ENCODE results near the gene GPR35.
"Not testable (repeated sequence)": the region's sequence is repeated elsewhere in the genome, so short reads cannot be mapped to it uniquely, and the experiment has no call there.

The GPR35 gene

GRCh38 chr2:240642061-240642805 lies 17.0 kb downstream of the GPR35 start:
- FAIRE-seq, result no peak

DNA sequence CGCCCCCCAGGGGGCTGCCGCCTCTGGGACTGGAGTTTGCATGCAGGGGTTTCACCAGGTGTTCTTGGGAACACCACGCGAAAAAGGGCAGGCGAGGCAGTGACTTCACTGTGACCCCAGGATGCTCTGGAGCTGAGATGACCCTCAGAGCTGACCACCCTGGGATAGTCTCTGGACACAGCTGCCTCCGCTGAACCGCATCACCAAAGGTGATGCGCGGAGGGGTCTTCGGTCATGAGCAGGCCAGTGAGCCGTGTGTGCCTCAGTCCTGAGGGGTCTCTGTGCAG lies 17.5 kb downstream of the GPR35 start:
- FAIRE-seq, result no peak

DNA sequence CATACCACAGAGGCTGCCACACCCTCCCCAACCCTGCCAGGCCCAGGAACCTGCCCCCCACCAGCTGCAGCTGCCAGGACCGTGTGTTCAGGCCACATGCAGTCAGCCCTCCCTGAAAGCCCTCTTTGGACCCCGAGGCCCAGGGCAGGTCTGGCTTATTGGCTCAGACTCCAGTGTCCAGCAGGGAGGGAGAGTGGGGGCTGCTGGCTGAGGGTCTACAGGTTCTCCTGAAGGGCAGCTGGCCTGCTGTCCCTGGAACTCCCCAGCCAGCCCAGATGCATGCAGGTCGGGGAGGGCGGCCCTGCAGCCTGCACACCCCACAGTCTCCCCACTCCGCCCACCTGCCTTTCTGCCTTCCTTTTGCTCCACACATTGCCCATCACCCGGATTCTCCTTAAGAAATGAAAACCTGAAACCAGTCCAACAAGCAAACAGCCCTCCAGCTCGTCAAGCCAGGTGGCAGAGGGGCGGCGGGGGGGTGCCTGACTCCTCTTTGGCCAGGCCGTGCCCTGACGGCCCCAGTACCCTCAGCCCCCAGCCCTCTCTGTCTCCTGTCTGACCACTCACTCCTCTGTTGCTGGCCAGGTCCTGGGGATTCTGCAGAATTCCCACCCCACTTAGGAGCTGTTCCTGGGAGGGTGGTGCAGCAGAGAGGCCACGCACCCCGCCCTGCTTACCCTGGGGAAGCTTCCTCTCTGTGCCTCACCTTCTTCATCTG lies 18.0 kb downstream of the GPR35 start:
- no peak for FAIRE-seq

- no peak for FAIRE-seq
Observed at GRCh38 chr2:240643811-240644150, 18.5 kb downstream of the GPR35 start.

GRCh38 chr2:240644171-240644651 lies 18.9 kb downstream of the GPR35 start:
- FAIRE-seq, result no peak

- no peak for FAIRE-seq
Observed at GRCh38 chr2:240644859-240645301, 19.6 kb downstream of the GPR35 start.

- FAIRE-seq, result no peak
Observed at GRCh38 chr2:240645346-240645745, 20.1 kb downstream of the GPR35 start.

GRCh38 chr2:240645801-240646175 lies 20.5 kb downstream of the GPR35 start:
- no peak for FAIRE-seq

GRCh38 chr2:240646176-240646899 lies 21.1 kb downstream of the GPR35 start:
- no peak for FAIRE-seq

GRCh38 chr2:240646900-240647502 lies 21.7 kb downstream of the GPR35 start:
- FAIRE-seq, result no peak

DNA sequence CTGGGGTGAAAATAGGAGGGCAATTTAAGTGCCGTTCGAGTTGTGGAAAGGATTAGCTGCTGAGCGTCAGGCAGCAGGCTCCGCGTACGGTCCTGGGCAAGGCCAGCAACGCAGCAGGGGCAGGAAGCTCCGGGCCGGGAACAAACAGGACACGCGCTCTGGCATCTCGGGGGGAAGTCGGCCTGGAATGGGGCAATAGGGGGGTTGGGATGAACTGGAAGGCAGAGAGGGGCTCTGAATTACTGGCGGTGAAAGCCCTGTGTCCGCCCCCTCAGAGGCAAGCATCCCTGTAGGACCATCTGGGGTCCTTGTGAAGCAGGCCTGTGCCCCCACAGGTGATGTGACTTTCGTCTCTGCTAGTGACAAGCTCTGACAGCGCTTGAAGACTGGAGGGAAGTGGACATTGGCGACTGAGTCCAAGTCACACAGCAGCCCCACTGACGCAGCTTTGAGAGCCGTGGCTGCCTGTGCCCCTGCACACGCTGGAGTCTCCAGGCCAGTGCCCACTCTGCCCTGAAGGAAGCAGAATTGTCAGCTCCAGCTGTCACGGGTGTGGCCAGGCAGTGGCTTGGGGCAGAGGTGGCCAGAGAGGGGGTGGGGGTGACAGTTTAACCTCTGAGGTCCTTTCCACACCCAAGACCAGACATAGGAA lies 22.3 kb downstream of the GPR35 start:
- FAIRE-seq, result no peak

DNA sequence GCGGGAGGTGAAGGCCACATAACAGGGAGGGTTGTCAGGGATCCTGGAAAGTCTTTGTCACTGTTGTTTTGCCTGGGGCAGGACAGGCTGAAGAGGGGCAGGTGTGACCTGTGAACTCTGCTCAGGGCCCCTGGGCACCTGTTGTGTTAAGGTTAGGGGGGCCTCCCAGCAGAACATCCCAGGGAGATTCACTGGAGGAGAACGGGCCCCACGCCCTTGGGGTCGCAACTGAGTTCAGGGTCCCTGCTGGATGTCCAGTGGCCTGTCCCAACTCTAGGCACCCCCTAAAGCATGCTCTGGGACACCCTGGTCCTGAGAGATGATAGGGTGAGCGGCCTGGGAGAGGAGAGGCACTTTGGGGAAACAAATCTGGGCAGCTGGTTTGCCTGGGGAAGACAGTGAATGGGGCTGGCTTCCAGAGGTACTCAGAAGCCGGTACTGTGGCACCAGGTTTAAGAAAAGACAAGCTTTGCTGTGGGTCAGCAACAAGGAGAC lies 22.9 kb downstream of the GPR35 start:
- no peak for FAIRE-seq

DNA sequence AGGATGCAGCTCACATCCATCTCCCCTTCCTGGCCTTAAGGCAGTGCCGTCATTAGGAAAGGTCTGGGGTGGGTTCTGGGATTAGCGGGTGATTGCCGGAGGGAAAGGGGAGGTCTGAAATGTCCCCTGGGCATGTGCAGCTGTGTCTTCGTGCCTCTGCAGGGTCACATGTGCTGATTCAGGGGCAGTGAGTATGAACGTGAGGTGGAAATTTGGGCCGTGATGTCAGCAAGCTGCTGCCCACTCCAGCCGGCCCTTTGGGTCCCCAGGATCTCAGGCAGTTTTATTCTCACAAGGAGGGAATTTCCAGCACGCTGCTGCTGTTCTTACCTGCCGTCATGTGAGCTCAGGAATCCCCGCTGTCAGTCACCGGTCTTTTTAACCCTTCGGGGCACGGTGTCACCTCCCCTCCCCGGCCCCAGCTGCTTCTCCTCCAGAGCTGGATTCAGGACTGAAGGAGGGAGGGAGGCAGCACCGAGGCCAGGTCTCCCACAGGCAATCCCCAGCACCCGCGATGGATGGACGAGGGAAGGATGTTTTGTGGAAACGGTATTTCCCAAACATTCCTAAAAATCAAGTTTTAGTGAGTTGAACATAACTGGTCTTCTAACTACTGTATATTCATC lies 23.5 kb downstream of the GPR35 start:
- no peak for FAIRE-seq

DNA sequence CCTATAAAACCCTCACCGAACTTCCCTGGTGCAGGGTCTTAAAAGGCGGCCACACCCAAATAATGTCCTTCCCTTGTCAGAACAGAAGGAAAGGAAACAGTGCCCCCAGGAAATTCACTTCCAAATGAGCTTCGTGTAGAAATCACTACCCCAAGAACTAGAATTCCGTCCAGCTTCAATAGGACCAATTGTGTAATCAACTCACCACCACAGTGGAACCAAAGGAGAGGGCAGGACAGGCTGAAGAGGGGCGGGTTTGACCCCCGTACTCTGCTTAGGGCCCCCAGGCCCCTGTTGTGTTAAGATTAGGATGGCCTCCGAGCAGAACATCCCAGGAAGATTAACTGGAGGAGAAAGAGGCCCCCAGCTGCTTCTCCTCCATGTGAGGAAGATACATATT lies 24.1 kb downstream of the GPR35 start:
- no peak for FAIRE-seq

DNA sequence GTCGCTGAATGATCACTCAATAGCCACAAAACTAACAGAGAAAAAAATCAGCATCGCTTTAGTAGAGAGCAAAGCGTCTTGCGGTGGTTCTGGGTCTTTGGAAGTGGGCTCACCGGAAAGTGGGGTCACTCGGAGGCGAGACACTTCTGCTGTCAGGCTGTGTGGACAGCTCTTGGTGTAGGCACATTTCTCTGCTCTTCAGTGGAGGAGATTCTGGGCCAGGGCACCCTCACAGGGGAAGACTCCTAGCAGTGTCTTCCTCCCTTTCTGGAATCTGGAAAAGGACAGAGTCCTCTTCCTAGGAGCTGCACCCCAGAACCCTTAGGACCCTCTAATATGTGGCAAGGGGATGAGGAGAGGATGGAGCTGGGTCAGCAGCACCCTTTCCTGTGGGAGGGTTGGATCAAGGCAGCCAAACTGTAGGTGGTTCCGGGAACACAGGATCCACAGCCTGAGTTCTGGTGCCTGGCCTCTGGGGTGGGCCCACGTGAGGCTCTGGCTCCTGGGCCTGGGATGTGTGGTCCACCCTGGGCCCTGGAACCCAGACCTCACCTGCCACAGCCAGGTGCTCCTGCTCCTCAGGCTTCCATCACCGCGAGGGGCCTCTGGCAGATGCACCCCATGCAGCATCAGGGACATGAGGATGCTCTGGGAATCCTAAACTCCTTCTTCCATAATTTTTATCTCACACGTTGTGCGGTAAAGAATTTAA lies 25.1 kb downstream of the GPR35 start:
- FAIRE-seq, result no peak

GRCh38 chr2:240651185-240651584 lies 25.9 kb downstream of the GPR35 start:
- FAIRE-seq, result no peak

DNA sequence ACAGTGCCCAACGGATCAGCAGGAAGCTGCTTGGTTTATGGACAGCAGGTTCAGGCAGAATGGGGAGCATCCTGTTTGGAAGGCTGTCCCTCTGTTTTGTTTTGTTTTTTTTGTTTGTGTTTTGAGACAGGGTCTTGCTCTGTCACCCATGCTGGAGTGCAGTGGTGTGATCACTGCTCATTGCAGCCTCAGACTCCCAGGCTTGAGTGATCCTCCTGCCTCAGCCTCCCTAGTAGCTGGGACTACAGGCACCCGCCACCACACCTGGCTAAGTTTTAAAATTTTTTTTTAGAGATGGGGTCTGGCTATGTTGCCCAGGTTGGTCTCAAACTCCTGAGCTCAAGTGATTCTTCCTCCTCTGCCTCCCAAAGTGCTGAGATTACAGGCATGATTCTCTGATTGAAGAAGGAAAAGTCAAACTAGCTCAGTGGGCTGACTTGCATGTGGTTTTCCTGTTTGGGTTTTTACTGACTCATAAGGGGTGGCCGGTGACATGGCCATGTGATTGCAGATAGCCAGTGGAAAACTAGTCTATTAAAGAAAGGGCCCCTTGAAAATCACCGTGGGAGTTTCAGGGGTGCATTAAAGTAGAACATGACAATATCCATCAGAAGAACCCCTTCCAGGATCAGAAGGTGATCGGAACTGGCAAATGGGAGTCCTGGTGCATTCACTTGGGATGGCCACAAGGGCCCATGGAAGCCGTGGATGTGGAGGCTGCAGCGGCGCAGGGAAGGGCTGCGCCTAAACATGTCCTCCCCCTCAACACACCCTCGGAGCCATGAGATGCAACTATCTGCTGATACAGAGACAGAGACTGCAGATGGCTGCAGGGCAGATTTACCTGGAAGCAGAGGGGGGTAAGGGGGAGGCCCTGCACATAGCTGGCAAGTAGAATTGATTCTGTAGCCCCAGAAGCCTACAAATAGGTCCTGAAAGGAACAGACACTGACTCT lies 30.9 kb downstream of the GPR35 start:
- FAIRE-seq, result no peak

DNA sequence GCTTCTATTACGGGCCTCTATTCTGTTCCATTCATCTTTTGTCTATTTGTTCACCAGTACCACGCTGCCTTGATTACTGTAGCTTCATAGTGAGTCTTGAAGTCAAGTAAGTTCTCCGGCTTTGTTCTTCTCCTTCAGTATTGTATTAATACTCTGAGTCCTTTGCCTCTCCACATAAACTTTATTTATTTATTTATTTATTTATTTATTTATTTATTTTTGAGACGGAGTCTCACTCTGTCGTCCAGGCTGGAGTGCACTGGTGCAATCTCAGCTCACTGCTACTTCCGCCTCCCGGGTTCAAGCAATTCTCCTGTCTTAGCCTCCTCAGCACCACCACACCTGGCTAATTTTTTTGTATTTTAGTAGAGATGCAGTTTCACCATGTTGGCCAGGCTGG lies 34.6 kb downstream of the GPR35 start:
- not testable (repeated sequence) for FAIRE-seq

DNA sequence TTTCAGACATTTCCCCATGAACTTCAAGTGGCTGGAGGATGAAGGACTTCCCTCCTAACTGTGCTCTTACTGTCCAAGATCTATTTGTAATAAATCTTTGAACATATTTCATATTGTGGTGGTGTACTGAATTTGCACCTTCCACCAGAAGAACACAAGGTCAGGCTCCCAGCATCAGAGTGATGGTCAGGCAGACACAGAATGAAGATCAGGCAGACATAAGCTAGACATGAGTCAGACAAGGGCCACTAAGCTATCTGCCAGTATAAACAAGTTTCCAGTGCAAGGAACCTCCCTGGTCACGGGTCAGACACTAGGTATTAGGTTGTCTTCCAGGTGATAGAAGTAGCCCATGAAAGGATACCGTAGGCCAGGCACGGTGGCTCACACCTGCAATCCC lies 37.4 kb downstream of the GPR35 start:
- no peak for FAIRE-seq

DNA sequence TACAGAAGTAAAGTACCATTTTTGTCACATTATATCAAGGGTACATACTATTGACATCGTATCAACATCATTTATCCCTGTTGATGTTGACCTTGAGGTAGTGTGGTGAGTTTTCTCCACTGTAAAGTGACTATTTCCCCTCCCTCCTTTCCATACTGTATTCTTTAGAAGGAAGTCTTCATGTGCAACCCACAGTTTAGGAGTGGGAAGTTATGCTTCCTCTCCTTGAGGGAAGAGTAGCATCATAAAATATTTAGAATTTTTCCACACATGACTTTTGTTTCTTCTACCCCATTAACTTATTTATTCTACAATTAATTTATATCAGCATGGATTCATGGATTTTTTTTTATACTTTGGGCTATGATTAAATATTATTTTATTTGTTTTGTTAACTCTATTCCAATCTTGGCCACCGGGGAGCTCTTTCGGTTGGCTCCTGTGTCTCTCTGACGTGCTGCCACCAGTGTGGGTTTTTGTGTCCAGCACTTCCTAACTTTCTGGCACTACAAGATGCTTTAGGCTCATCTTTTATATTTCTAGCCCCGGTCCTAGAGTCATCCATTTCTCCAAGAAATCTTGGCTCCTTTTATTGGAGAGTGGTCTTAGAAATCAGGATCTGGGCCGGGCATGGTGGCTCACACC lies 38.4 kb downstream of the GPR35 start:
- FAIRE-seq, result no peak

Data from endometrium (tissue), 2 donors.